GM19324 (cell line): ENCODE results near the gene PROCR.
"Not testable (repeated sequence)": the region's sequence is repeated elsewhere in the genome, so short reads cannot be mapped to it uniquely, and the experiment has no call there.

Experiments used
- ATAC-seq: cut with Tn5 transposase; IDR thresholded peaks from one replicate; pipeline ENCODE4 v1.9.1; 2021; ENCODE audit warnings: mild to moderate bottlenecking, moderate library complexity; ENCODE audit not compliant: unreplicated experiment, low FRiP score

The PROCR gene

DNA sequence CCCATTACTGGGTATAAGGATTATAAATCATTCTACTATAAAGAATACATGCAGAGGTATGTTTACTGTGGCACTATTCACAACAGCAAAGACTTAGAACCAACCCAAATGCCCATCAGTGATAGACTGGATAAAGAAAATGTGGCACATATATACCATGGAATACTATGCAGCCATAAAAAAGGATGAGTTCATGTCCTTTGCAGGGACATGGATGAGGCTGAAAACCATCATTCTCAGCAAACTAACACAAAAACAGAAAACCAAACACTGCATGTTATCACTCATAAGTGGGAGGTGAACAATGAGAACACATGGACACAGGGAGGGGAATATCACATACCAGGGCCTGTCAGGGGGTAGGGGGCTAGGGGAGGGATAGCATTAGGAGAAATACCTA lies 7.3 kb upstream of the PROCR start:
- ATAC-seq, result not testable (repeated sequence)

DNA sequence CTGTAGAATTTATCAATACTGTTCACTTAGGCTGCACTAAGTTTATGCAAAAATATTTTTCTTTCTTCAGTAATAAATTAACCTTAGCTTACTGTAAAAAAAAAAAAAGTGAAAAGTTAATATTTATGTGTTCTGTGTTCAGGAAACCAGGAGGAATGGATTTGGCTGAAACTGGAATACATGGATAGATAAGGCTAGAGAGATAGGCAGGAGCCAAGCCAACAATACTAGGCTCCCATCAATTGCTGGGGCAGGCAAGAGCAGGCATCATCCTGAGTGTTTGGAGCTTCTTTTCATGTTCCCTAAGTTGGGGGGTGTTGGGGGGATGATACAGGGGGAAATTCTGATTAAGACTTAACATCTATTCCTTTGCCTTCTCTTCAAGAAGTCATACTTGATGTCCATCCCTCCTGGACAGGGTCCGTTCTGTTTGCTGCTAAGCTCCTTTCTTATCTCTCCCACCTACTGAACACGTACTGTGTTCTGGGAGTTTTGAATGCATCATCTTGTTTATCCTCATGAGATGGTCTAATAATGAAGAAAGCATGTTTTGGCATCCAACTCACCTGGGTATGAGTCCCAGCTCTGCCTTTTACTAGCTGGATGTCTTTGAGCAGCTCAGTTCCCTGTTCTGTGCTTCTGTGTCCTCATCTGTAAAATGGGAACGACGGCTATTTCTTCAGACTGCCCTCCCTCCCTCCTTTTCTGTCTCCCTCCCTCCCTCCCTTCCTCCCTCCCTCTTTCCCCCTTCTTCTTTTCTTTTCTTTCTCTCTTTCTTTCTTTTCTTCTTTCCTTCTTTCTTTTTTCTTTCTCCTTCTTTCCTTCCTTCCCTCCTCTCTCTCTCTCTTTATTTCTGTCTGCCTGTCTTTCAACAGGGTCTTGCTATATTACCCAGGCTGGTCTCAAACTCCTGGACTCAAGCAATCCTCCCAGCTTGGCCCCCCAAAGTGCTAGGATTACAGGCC lies 6.4 kb upstream of the PROCR start:
- ATAC-seq, result no peak

DNA sequence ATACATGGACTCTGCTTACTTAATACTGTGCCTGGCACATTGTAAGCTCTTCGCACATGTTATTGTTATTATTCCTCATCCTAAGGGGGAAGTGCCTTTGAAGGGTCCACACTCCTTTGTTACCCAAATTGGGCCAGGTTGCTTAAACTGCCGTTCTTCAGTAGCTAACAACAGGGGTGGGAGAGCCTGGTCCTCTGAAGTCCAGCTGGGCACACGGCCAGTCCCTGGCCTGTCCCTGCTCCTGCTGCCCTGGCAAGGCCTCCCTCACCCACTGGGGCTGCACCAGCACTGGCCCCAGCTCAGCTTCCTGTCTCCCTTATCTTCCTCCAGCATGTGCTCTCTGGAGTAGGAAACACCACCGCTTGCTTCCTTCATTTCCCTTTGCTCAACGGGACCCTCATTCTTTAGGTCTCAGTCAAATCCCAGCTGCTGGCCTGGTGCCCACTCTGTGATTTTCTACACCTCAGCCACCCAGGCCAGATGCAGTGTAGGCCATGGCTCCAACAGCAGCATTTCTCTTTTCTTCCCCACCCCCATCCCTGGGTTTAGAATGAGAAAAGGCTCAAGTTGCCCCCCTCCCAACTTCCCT lies 5.5 kb upstream of the PROCR start:
- ATAC-seq, result no peak

DNA sequence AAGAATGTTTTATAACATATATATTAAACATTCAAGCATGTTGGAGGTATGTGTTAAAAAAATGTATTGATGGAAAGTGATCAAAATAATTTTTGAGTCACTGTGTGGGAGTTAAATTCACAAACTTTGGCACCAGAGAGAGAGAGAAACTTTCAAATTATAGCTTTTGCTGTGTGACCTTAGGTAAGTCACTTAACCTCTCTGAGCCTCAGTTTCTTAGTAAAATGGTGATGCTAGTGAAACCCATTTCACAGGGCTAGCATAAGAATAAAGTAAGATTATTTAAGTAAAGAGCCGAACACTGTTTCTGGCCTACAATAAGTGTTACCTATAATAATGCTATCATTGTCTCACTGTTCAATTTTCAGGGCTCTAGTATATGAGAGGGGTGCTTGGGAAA lies 4.1 kb upstream of the PROCR start:
- no peak for ATAC-seq

DNA sequence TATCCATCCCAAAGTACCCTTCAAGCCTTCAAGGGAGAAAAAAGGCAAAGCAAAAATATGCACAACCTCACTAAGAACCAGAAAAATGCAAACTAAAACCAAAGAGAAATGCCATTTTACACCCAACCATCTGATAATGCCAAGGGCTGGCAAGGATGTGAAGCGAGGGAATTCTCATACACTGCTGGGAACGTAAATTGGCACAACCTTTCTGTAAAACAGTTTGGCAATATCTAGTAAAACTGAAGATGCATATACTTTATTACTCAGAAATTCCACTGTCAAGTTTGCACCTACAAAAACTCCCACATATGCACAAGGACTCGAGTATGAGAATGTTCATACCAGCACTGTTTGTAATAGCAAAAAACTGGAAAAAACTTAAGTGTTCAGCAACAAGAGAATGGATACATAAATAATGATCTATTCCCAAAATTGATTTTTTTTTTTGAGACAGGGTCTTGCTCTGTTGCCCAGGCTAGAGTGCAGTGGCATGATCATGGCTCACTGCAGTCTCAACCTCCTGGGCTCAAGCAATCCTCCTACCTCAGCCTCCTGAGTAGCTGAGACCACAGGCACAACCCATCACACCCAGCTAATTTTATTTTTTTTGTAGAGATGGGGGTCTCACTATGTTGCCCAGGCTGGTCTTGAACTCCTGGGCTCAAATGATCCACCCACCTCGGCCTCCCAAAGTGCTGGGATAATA lies 3.0 kb upstream of the PROCR start:
- not testable (repeated sequence) for ATAC-seq

DNA sequence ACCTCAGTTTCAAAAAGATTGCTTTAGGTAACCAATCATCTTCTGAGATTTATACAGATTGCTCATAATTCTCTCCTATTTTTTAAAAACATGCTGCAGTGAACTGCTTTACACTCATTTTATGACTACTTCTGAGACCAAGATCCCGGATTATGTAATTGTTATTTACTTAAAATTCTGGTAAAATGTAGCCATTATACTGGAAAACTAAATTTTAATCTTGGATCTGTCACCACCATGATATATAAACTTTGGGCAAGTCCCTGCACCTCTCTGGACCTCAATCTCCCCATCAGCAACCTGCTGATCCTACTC lies 477 bp upstream of the PROCR start:
- no peak for ATAC-seq

DNA sequence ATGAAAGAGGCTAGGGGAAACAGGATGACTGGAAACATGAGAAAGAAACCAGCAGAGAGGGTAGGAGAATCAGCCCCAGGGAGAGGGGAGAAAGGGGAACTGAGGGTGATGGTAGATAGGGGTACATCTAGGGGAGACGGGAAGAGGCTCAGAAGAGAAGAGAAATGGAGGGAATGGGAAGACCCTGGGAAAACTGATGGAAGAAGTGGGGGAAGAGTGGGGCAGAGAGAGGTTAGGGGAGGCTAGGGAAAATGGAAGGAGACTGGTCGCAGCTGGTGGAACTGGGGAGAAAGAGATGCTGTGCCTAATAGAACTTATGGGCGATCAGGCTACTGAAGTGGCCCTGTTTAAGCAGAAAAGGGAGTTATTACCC lies 548 bp downstream of the PROCR start:
- ATAC-seq, result no peak

DNA sequence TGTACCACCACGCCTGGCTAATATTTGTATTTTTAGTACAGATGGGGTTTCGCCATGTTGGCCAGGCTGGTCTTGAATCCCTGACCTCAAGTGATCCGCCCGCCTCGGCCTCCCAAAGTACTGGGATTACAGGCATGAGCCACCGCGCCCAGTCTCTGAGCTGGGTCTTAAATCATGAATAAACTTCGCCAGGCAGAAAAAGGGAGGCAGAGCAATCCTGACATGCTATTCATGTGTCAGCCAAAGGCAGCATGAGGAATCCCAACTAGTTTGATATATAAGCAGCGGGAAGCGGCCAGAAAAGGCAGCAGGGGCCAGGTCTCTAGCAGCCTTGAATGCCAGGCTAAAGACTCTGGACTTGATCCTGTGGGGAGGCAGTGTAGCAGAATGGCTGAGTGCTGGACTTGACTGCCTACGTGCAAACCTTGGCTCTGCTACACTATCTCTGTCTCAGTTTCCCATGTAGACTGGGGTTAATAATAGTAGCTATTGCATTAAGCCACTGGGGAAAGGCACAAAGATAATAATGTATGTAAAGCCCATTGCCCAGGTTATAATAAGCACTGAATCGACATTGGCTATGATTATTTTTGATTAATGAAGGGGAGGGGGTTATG lies 1.8 kb downstream of the PROCR start:
- no peak for ATAC-seq

DNA sequence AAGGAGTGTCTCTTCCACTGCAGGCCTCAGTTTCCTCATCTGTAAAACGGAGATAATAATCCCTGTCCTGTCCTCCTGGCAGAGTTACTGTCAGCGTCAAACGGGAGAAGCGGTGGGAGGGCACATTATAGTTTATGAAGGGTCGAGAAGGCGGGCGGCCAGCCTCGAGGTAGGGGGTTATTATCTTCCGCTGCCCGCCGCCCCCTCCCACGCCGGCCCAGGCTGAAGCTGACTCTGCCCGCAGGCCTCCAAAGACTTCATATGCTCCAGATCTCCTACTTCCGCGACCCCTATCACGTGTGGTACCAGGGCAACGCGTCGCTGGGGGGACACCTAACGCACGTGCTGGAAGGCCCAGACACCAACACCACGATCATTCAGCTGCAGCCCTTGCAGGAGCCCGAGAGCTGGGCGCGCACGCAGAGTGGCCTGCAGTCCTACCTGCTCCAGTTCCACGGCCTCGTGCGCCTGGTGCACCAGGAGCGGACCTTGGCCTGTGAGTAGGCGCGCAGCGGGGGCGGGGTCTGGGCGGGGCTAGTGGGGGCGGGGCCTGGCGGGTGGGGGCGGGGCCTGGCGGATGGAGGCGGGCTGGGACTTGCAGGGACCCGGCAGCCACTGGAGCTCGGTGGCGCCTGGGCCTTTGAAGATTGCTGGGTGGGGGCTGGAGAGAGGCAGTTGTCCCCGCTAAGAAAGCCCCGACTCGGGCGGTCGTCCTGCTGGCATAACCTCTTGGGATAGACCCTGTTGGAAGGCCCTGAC lies 2.8 kb downstream of the PROCR start:
- no peak for ATAC-seq

DNA sequence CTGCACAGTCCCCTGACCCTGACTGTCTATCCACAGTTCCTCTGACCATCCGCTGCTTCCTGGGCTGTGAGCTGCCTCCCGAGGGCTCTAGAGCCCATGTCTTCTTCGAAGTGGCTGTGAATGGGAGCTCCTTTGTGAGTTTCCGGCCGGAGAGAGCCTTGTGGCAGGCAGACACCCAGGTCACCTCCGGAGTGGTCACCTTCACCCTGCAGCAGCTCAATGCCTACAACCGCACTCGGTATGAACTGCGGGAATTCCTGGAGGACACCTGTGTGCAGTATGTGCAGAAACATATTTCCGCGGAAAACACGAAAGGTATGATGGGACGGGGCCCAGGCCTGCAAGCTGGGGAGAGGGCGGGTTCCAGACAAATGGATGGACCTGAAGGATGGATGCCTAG lies 4.3 kb downstream of the PROCR start:
- ATAC-seq, result no peak

DNA sequence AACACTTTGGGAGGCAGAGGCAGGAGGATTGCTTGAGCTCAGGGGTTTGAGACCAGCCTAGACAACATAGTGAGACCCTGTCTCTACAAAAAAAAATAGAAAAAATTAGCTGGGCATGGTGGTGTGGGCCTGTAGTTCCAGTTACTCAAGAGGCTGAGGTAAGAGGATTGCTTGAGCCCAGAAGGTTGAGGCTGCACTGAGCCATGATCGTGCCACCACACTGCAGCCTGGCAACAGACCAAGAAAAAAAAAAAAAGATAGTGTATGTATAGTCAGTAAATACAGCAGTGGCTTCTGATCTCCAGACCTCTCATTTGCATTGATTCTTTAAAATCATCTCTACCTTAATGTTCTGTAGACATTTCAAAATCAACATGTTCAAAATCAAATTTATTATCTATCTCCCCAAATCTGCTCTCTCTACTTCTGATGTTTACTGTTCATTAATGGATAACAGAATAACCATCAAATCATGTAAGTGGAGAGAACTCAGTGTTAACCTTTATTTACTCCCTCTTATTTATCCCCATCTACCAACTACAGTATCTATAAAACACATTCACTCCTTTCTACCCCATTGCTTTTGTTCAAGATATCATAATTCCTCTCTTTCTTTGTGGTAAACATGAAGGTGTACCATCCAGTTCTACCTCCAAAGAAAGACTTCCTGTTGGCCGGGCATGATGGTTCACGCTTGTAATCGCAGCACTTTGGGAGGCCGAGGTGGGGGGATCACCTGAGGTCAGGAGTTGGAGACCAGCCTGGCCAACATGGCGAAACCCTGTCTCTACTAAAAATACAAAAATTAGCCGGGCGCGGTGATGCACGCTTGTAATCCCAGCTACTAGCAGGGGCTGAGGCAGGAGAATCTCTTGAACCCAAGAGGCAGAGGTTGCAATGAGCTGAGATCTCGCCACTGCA lies 7.7 kb downstream of the PROCR start:
- no peak for ATAC-seq

DNA sequence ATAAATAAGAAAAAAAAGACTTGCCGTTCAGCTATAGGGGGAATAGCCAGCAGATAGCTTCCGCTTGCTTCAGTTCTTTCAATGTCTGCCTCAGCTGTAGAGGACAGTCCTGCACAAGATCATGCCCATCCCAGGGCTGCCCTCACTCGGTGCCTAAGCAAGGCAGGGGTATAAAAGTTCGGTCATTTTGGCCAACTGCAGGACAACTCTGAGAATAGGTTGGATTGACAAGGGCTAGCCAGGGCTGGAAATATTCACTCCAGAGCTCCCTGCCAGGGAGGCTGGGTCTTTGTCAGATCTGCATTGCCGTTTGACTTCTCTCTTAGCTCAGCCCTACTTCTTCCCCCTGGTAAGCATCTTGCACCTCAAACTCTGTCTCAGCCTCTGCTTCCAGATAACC lies 8.4 kb downstream of the PROCR start:
- ATAC-seq, result no peak

DNA sequence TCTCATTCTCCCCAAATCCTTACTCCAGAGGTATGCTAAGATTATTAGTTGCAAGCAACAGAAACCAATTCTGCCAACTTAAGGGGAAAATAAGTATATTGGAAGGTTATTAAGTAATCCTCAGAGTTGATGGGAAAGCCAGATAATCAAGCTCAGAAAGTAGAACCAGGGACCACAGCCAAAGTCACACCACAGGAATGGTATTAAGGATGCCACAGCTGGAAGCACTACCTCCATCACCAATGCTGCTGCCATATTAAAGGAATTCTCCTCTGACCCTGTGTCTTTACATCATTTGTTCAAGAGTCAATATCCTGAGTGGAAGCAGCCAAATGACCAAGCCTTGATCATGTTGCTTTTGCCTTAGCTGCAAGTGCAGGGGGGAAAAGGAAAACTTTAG lies 9.9 kb downstream of the PROCR start:
- no peak for ATAC-seq

DNA sequence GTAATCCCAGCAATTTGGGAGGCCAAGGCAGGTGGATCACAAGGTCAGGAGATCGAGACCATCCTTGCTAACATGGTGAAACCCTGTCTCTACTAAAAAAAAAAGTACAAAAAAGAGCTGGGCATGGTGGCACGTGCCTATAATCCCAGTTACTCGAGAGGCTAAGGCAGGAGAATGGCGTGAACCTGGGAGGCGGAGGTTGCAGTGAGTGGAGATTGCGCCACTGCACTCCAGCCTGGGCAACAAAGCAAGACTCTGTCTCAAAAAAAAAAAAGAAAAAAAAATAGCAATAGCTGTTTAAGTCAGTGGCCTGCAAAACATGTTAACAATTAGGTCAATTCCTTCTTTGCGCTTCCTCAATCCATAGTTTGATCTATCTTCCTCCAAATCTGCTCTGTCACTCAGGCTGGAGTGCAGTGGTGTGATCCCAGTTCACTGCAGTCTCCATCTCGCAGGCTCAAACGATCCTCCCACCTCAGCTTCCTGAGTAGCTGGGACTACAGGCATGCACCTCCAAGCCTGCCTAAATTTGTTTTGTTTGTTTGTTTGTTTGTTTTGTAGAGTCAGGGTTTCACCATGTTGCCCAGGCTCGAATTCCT lies 14.9 kb downstream of the PROCR start:
- not testable (repeated sequence) for ATAC-seq

DNA sequence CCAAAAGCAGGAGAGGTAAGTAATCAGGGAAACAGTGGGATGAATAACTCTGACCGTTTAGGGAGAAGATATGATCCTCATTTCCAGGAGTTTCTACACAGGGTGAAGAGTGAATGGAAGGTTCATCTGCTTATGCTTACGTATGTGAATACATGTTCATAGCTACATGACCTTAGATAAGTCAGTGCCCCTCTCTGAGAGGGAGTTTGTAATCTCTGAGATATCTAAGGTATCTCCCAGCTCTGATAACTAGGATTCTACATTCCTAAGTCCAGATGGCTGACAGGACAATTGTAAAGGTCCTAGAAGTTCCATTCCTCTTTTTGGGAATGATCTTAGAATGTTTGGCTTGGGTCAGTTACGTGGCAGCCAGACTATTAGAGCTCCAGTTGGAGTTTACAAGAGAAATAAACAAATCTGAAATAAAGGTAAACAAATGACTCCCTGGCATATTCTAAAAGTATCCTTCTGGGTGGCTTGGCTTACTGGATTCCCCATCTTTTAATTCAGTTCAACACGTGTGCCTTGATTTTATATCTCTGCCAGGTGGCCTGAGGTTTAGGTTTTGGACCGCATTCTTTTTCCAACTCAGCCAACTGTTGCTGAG lies 15.8 kb downstream of the PROCR start:
- ATAC-seq, result no peak

DNA sequence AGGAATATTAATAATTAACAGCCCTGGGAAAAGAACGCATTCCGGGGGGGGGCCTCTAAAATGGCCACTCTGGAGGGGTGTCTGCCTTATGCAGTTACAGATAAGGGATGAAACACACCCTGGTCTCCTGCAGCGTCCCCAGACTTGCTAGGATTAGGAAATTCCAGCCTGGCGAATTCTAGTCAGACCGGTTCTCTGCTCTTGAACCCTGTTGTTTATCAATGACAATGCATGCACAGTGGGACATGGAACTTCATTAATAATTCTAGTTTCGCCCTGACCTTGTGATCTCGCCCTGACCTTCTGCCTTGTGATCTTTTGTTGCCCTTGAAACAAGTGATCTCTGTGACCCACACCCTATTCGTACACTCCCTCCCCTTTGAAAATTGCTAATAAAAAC lies 17.4 kb downstream of the PROCR start:
- ATAC-seq, result not testable (repeated sequence)

DNA sequence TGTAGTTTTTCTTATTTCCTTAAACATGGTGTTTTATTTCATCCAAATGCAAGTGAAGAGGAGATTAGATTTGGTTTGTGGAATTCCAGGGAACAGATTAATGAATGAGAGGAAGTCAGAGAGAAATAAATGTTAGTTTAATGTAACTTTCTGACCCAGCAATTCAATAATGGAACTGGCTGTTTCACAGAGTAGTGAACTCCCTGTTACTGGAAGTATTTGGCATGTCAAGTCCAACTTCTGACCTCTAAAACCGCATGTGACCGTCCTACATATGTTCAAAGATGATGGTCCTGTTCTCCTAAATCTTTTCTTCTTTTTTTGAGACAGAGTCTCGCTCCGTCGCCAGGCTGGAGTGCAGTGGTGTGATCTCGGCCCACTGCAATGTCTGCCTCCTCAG lies 18.7 kb downstream of the PROCR start:
- ATAC-seq, result no peak

DNA sequence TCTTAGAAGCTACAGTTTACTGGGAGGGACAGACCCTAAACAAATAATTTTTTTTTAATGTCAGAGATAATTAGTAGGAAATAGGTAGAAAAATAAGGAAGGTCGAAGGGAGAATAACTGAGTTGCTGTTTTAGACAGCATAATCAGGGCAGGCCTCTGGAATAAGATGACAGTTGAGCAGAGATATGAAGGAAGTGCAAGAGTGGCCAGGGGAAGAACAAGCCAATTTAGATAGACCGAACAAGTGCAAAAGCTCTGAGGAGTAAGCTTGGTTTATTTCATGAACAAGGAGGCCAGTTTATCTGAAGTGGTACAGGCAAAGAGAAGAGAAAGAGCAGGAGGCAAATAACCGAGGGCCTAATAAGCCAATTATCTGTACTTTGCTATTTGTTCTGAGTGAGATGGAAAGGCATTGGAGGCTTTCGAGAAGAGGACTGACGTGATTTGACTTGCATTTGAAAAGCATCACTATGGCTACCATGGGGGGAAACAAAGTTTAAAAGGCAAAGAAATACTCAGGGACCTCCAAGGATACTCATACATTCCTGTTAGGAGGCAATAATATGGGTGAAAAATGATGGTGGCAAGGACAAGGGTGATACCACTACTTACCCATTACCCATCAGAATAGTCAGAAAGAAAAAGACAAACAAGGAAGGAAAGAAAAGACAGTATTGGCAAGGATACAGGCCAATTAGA lies 19.7 kb downstream of the PROCR start:
- no peak for ATAC-seq
